Lung (tissue), 12 donors: ENCODE data around the gene SMARCA5. TPM values are rescaled to one million over a fixed set of nuclear protein-coding genes. Genes with fewer than 3 reads are reported as not detected.

Experiments
- ATAC-seq: fragments of 200-7000 bp; cut with Tn5 transposase; one replicate; pipeline ENCODE4 v1.9.1; 2020; ENCODE audit warnings: moderate number of reproducible peaks; ENCODE audit not compliant: insufficient read depth, low FRiP score
- DNase-seq, 3 donors: peaks; one replicate each; pipeline ENCODE4 v3.0.0-alpha.2; 2013 to 2017
- H3K27ac ChIP-seq, 2 donors: one replicate each; pipeline ENCODE4 v1.5.1; 2013; ENCODE audit warnings: mild to moderate bottlenecking in 2 of 2, moderate library complexity in 2 of 2, control low read depth in 1 of 2, inconsistent platforms in 1 of 2, low read depth in 1 of 2, low read length in 1 of 2
- H3K27me3 ChIP-seq, 3 donors: one replicate each; pipeline ENCODE4 v1.5.1; 2013; ENCODE audit warnings: low read length in 2 of 3; ENCODE audit not compliant: control insufficient read depth in 3 of 3, insufficient read depth in 3 of 3
- H3K36me3 ChIP-seq, 4 donors: one replicate each; pipeline ENCODE4 v1.5.1; 2013; ENCODE audit warnings: low read length in 4 of 4, mild to moderate bottlenecking in 1 of 4, moderate library complexity in 1 of 4; ENCODE audit not compliant: control insufficient read depth in 4 of 4, insufficient read depth in 4 of 4
- H3K4me1 ChIP-seq, 5 donors: one replicate each; pipeline ENCODE4 v1.5.1; 2013; ENCODE audit warnings: low read length in 5 of 5, mild to moderate bottlenecking in 2 of 5, moderate library complexity in 1 of 5; ENCODE audit not compliant: control insufficient read depth in 5 of 5, insufficient read depth in 5 of 5
- H3K4me3 ChIP-seq: one replicate; pipeline ENCODE4 v1.5.1; 2013; ENCODE audit warnings: mild to moderate bottlenecking, control low read depth, moderate library complexity
- H3K9ac ChIP-seq, 2 donors: one replicate each; pipeline ENCODE4 v1.5.1; 2013; ENCODE audit warnings: low read length in 2 of 2, control low read depth in 1 of 2; ENCODE audit not compliant: insufficient read depth in 1 of 2
- H3K9me3 ChIP-seq, 4 donors: one replicate each; pipeline ENCODE4 v1.5.1; 2013; ENCODE audit warnings: low read length in 3 of 4, mild to moderate bottlenecking in 1 of 4, moderate library complexity in 1 of 4; ENCODE audit not compliant: control insufficient read depth in 4 of 4, insufficient read depth in 3 of 4
- CTCF ChIP-seq: IDR thresholded peaks from 2 replicates; pipeline ENCODE4 v1.5.1; 2012; ENCODE audit warnings: mild to moderate bottlenecking; ENCODE audit errors: control extremely low read depth, extremely low read depth
- WGBS, 2 donors: extraction: QIAGEN DNeasy Blood & Tissue Kit; methylation state at CpG; one replicate each; pipeline ENCODE4 v1.1.7; 2013; 5-methylcytosine and 5-hydroxymethylcytosine counted together
- polyA plus RNA-seq, 2 donors: library from polyadenylated mRNA; stranded (reverse); fragments of 200-250 nt; gene quantifications; one replicate each; pipeline ENCODE4 v1.2.1, GENCODE V29; 2013
- total RNA-seq, 2 donors: library from RNA; depleted of rRNA in 1 of 2; stranded (reverse); fragments of >200 nt in 1 of 2; gene quantifications; one replicate each; pipeline ENCODE4 v1.2.1, GENCODE V29; 2014 to 2021
- donor health status: control.
- donor health status: control.
- donor health status: Bipolar disorder and iron deficiency.
- donor health status: healthy.
- donor health status: DM: yes; HTN: yes; CAD: no.

Gene SMARCA5
- total and polyA plus RNA-seq, 4 donors = 17.4 to 241 (median 33.6) TPM

- H3K36me3 ChIP-seq = peaks cover 0 to 5% (median 2%) of the 10 kb centered on the region in 4 donors
- no peak for DNase-seq
- H3K27ac ChIP-seq = no peak overlapping the region
- H3K27me3 ChIP-seq = no peaks in the 10 kb centered on the region
- no peak overlapping the region for H3K4me3 ChIP-seq
- H3K9me3 ChIP-seq = no peaks in the 10 kb centered on the region
- H3K9ac ChIP-seq = no peak overlapping the region
- 45 to 77% methylated on average over 3 of the region's 3 CpGs for WGBS, 2 donors
- no peak for ATAC-seq
- no peak for TF ChIP-seq CTCF
- H3K4me1 ChIP-seq = no peaks in the 10 kb centered on the region
Measured at GRCh38 chr4:143481361-143481760, 32.1 kb upstream of the SMARCA5 start.

DNA sequence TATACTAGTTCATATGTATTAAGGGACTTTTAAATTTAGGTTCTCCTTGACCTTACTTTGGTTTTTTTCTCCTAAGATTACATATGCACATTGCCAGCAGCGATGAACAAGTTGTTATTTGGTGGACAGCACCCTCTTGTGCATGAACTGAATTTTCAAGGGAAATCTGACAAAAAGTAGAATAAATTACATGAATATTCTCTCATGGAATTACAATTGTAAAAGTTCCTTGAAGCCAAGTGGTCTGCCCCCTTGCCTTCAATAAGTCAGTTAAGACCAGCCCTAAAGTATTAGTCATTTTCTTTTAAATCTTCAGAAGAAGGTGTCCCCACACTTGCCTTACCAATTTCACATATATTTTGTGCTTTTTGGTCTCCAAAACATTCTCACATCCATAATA is 30.7 kb upstream of the SMARCA5 start:
- Histone ChIP-seq H3K4me1 (no peaks in the 10 kb centered on the region), H3K27ac (no peak overlapping the region), H3K9ac (no peak overlapping the region), H3K36me3 (no peaks in the 10 kb centered on the region), H3K4me3 (no peak overlapping the region), H3K27me3 (no peaks in the 10 kb centered on the region), H3K9me3 (no peaks in the 10 kb centered on the region)
- ATAC-seq (peak; percentile 47), DNase-seq (peak; percentile 35 to 81 (median 76))
- 0 to 8% methylated on average over 1 of the region's 1 CpG for WGBS, 2 donors
- peak; percentile 60 for TF ChIP-seq CTCF

- 86 to 93% methylated on average over 1 of the region's 1 CpG for WGBS, 2 donors
- H3K9me3 ChIP-seq = no peaks in the 10 kb centered on the region
- H3K4me3 ChIP-seq = no peak overlapping the region
- H3K9ac ChIP-seq = no peak overlapping the region
- no peak for ATAC-seq
- H3K27me3 ChIP-seq = no peaks in the 10 kb centered on the region
- H3K36me3 ChIP-seq = no peaks in the 10 kb centered on the region
- no peak for TF ChIP-seq CTCF
- DNase-seq = no peak
- H3K4me1 ChIP-seq = peaks cover 0 to 1% (median 0%) of the 10 kb centered on the region in 5 donors
- no peak overlapping the region for H3K27ac ChIP-seq
Measured at GRCh38 chr4:143486314-143486713, 27.2 kb upstream of the SMARCA5 start.

DNA sequence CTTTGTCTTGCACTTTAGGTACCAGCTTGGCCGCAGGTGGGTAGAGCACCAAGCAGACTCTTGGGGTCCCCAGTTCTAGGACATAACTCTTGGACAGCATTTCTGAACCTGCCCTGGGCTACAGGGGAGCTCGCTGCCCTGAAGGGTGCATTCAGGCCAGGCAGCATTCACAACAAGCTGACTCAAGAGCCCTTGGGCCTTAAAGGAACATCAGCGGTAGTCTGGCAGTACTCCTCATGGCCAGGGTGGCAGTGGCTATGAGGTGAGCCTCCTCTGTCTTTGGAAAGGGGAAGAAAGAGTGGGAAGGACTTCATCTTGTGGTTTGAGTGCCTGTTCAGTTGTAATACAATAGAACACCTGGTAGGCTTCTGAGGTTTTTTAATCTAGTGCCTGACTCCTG is 24.8 kb upstream of the SMARCA5 start:
- no peak overlapping the region for H3K4me3 ChIP-seq
- H3K9me3 ChIP-seq = no peaks in the 10 kb centered on the region
- peaks cover 0 to 1% (median 0%) of the 10 kb centered on the region in 5 donors for H3K4me1 ChIP-seq
- H3K27ac ChIP-seq = no peak overlapping the region
- ATAC-seq (no peak), DNase-seq (no peak)
- H3K27me3 ChIP-seq = no peaks in the 10 kb centered on the region
- TF ChIP-seq CTCF = no peak
- H3K36me3 ChIP-seq = no peaks in the 10 kb centered on the region
- H3K9ac ChIP-seq = no peak overlapping the region
- WGBS, 2 donors = 80 to 95% methylated on average over 3 of the region's 3 CpGs
